ENCODE data around the gene SYNE2. TPM values are rescaled to one million over a fixed set of nuclear protein-coding genes. Genes with fewer than 3 reads are reported as not detected.
"Not testable (repeated sequence)": the region's sequence is repeated elsewhere in the genome, so short reads cannot be mapped to it uniquely, and the experiment has no call there.

Gene SYNE2
- total RNA-seq: 100 to 1,000 TPM in 1 of 2 donors, 10 to 100 TPM in 1; 91.4 to 208 TPM
- polyA plus RNA-seq: 10 to 100 TPM; 26.9 to 44.3 TPM
- long read RNA-seq, donor 1, partial matches to known transcripts: 14 of 16 reads
- long read RNA-seq, donor 1, other reads (novel, unspliced or antisense): 0 of 16 reads
- long read RNA-seq, donor 2: 0 reads
- long read RNA-seq, donor 3, partial matches to known transcripts: 5 of 7 reads
- long read RNA-seq, donor 3, other reads (novel, unspliced or antisense): 0 of 7 reads
- long read RNA-seq, donor 4: 0 reads
- long read RNA-seq, donor 5, partial matches to known transcripts: 0 of 3 reads
- long read RNA-seq, donor 5, other reads (novel, unspliced or antisense): 0 of 3 reads

GRCh38 chr14:63852817-63853731 lies at the start of gene SYNE2:
SYNE2 (plus strand) TSS chr14:63853004; CDS start chr14:63909149, 56,145 bp downstream.
- Histone ChIP-seq H3K9me3 (ENCODE audit: control insufficient read depth in 4 of 4, insufficient read depth in 3 of 4, low read length in 3 of 4) (no peaks in the 10 kb centered on the region), H3K27me3 (ENCODE audit: control insufficient read depth in 3 of 3, insufficient read depth in 3 of 3, low read length in 2 of 3) (peaks cover 0 to 6% (median 0%) of the 10 kb centered on the region in 3 donors), H3K4me3 (peak within 1 kb of the TSS; percentile 74), H3K27ac (ENCODE audit: low read depth in 1 of 2, low read length in 1 of 2) (peak within 1 kb of the TSS; percentile 92 to 94), H3K4me1 (ENCODE audit: control insufficient read depth in 5 of 5, insufficient read depth in 5 of 5, low read length in 5 of 5) (peaks cover 4 to 18% (median 9%) of the 10 kb centered on the region in 5 donors), H3K36me3 (ENCODE audit: control insufficient read depth in 4 of 4, insufficient read depth in 4 of 4, low read length in 4 of 4) (no peaks in the 10 kb centered on the region), H3K9ac (ENCODE audit: insufficient read depth in 1 of 2, low read length in 2 of 2) (peak within 1 kb of the TSS; percentile 7 to 85)
- DNase-seq (peak; percentile 87 to 91 (median 87)), ATAC-seq (ENCODE audit: insufficient read depth, low FRiP score) (peak; percentile 96)
- TF ChIP-seq CTCF (IDR thresholded peaks at IDR 0.05; ENCODE audit: control extremely low read depth, extremely low read depth): no peak
- WGBS, 2 donors: 0 to 1% methylated on average over 91 to 124 of the region's 124 CpGs

GRCh38 chr14:63803221-63803791 lies 49.5 kb upstream of the SYNE2 start:
- not testable (repeated sequence) for H3K36me3 ChIP-seq (ENCODE audit: control insufficient read depth in 4 of 4, insufficient read depth in 4 of 4, low read length in 4 of 4); H3K4me1 ChIP-seq (ENCODE audit: control insufficient read depth in 5 of 5, insufficient read depth in 5 of 5, low read length in 5 of 5); H3K9me3 ChIP-seq (ENCODE audit: control insufficient read depth in 4 of 4, insufficient read depth in 3 of 4, low read length in 3 of 4); H3K27ac ChIP-seq (ENCODE audit: low read depth in 1 of 2, low read length in 1 of 2); H3K9ac ChIP-seq (ENCODE audit: insufficient read depth in 1 of 2, low read length in 2 of 2); H3K4me3 ChIP-seq; H3K27me3 ChIP-seq (ENCODE audit: control insufficient read depth in 3 of 3, insufficient read depth in 3 of 3, low read length in 2 of 3); DNase-seq; ATAC-seq (ENCODE audit: insufficient read depth, low FRiP score)
- WGBS, 2 donors: 94 to 95% methylated on average over 26 to 35 of the region's 35 CpGs

- H3K36me3 ChIP-seq (ENCODE audit: control insufficient read depth in 4 of 4, insufficient read depth in 4 of 4, low read length in 4 of 4); H3K27ac ChIP-seq (ENCODE audit: low read depth in 1 of 2, low read length in 1 of 2); H3K4me3 ChIP-seq; DNase-seq; H3K9me3 ChIP-seq (ENCODE audit: control insufficient read depth in 4 of 4, insufficient read depth in 3 of 4, low read length in 3 of 4); H3K4me1 ChIP-seq (ENCODE audit: control insufficient read depth in 5 of 5, insufficient read depth in 5 of 5, low read length in 5 of 5); ATAC-seq (ENCODE audit: insufficient read depth, low FRiP score); H3K9ac ChIP-seq (ENCODE audit: insufficient read depth in 1 of 2, low read length in 2 of 2); H3K27me3 ChIP-seq (ENCODE audit: control insufficient read depth in 3 of 3, insufficient read depth in 3 of 3, low read length in 2 of 3): not testable (repeated sequence)
- 81 to 89% methylated on average over 2 of the region's 2 CpGs for WGBS, 2 donors
Observed at GRCh38 chr14:63806064-63806463, 46.7 kb upstream of the SYNE2 start.

- H3K27ac ChIP-seq (ENCODE audit: low read depth in 1 of 2, low read length in 1 of 2); DNase-seq; H3K4me3 ChIP-seq; H3K36me3 ChIP-seq (ENCODE audit: control insufficient read depth in 4 of 4, insufficient read depth in 4 of 4, low read length in 4 of 4); H3K27me3 ChIP-seq (ENCODE audit: control insufficient read depth in 3 of 3, insufficient read depth in 3 of 3, low read length in 2 of 3); H3K9me3 ChIP-seq (ENCODE audit: control insufficient read depth in 4 of 4, insufficient read depth in 3 of 4, low read length in 3 of 4); H3K4me1 ChIP-seq (ENCODE audit: control insufficient read depth in 5 of 5, insufficient read depth in 5 of 5, low read length in 5 of 5); ATAC-seq (ENCODE audit: insufficient read depth, low FRiP score); H3K9ac ChIP-seq (ENCODE audit: insufficient read depth in 1 of 2, low read length in 2 of 2): not testable (repeated sequence)
- WGBS, 2 donors: 89 to 95% methylated on average over 3 of the region's 3 CpGs
Observed at GRCh38 chr14:63811692-63812091, 41.1 kb upstream of the SYNE2 start.

All from lung (tissue), 16 donors.